H1 (cell line): Measurements from ENCODE around the gene EFEMP1. TPM values are rescaled to one million over a fixed set of nuclear protein-coding genes. Genes with fewer than 3 reads are reported as not detected.
"Not testable (repeated sequence)": the region's sequence is repeated elsewhere in the genome, so short reads cannot be mapped to it uniquely, and the experiment has no call there.

Experiments
- CTCF ChIA-PET: fragments of 300-600 bp; sonication (Branson Sonifier 250); formaldehyde crosslinking; loops from one replicate; lab custom pipeline; 2021; ENCODE audit not compliant: partially characterized antibody; lab: Charles Lee
- POLR2A ChIA-PET: fragments of 300-600 bp; sonication (Branson Sonifier 250); formaldehyde crosslinking; loops from one replicate; lab custom pipeline; 2021; ENCODE audit warnings: inconsistent platforms; ENCODE audit not compliant: partially characterized antibody; lab: Charles Lee
- DNase-seq, 2 experiments: peaks; one replicate each; pipeline versions ENCODE4 v3.0.0 to v3.0.0-alpha.2; 2010 to 2022; ENCODE audit warnings: low spot score in 2 of 2, low read depth in 1 of 2, mixed read lengths in 1 of 2
- FAIRE-seq: peaks from 2 replicates; lab custom pipeline; 2011; peaks lifted over from hg19 to GRCh38; lab: Jason Lieb, UNC
- H2AFZ ChIP-seq: 2 replicates; pipeline ENCODE4 v1.8.1; 2012; ENCODE audit warnings: low read length, inconsistent platforms
- H2AK5ac ChIP-seq: 2 replicates; pipeline ENCODE4 v1.6.1; 2013; ENCODE audit warnings: low read depth, low read length
- H2BK120ac ChIP-seq: replicated peaks from 2 replicates; pipeline ENCODE3; 2013; ENCODE audit warnings: low read depth, low read length, inconsistent platforms
- H2BK12ac ChIP-seq: 2 replicates; pipeline ENCODE4 v1.6.1; 2013; ENCODE audit warnings: low read depth, low read length
- H2BK15ac ChIP-seq: 2 replicates; pipeline ENCODE4 v1.6.1; 2013; ENCODE audit warnings: low read length
- H2BK20ac ChIP-seq: 2 replicates; pipeline ENCODE4 v1.6.1; 2013; ENCODE audit warnings: low read length
- H2BK5ac ChIP-seq: 2 replicates; pipeline ENCODE4 v1.6.1; 2013; ENCODE audit warnings: low read depth, low read length
- H3K14ac ChIP-seq: 2 replicates; pipeline ENCODE4 v1.6.1; 2013; ENCODE audit warnings: inconsistent platforms; ENCODE audit not compliant: insufficient read length
- H3K18ac ChIP-seq: 2 replicates; pipeline ENCODE4 v1.6.1; 2013; ENCODE audit warnings: low read length; ENCODE audit errors: extremely low read depth
- H3K23ac ChIP-seq: 2 replicates; pipeline ENCODE4 v1.6.1; 2013; ENCODE audit warnings: inconsistent platforms; ENCODE audit not compliant: insufficient read length
- H3K23me2 ChIP-seq: 2 replicates; pipeline ENCODE4 v1.6.1; 2013; ENCODE audit warnings: low read depth, low read length
- H3K27ac ChIP-seq: 2 replicates; pipeline ENCODE4 v1.6.1; 2011; ENCODE audit warnings: low read depth, low read length, inconsistent platforms
- H3K27me3 ChIP-seq, 4 experiments: replicated peaks in 1 of 4; 1 replicate in 1 of 4; 2 replicates in 3 of 4; pipeline versions ENCODE4 v1.6.1 to v1.8.1; 2011 to 2013; ENCODE audit warnings: low read length in 3 of 4, mild to moderate bottlenecking in 3 of 4, inconsistent platforms in 2 of 4, mixed read lengths in 2 of 4, moderate library complexity in 1 of 4; ENCODE audit not compliant: control insufficient read depth in 3 of 4, insufficient read depth in 3 of 4; ENCODE audit errors: extremely low read depth in 1 of 4
- H3K36me3 ChIP-seq, 4 experiments: 2 replicates each; pipeline versions ENCODE4 v1.6.1 to v1.8.1; 2011 to 2013; ENCODE audit warnings: mild to moderate bottlenecking in 4 of 4, low read length in 3 of 4, moderate library complexity in 2 of 4, control low read depth in 1 of 4, inconsistent platforms in 1 of 4; ENCODE audit not compliant: insufficient read depth in 4 of 4, control insufficient read depth in 2 of 4
- H3K4ac ChIP-seq: replicated peaks from 2 replicates; pipeline ENCODE3; 2013; ENCODE audit warnings: low read length, low read depth, mixed read lengths, inconsistent platforms; ENCODE audit not compliant: insufficient read length
- H3K4me1 ChIP-seq, 4 experiments: replicated peaks in 1 of 4; 1 replicate in 1 of 4; 2 replicates in 3 of 4; pipeline versions ENCODE4 v1.6.1 to v1.8.1; 2011 to 2013; ENCODE audit warnings: low read length in 3 of 4, inconsistent platforms in 2 of 4, mixed read lengths in 1 of 4; ENCODE audit not compliant: insufficient read depth in 4 of 4, control insufficient read depth in 3 of 4
- H3K4me2 ChIP-seq, 2 experiments: 2 replicates each; pipeline versions ENCODE4 v1.6.1 to v1.8.1; 2011 to 2013; ENCODE audit warnings: low read depth in 2 of 2, low read length in 2 of 2, control low read depth in 1 of 2, inconsistent platforms in 1 of 2, mild to moderate bottlenecking in 1 of 2; ENCODE audit not compliant: insufficient read depth in 1 of 2
- H3K4me3 ChIP-seq, 4 experiments: fragments of 200-600, 300-600 bp in 1 of 4; sonication (generic), shearing (Covaris generic), sonication (Bioruptor Twin) in 1 of 4; 2 replicates each; pipeline versions ENCODE4 v1.5.1 to v1.8.1; 2011 to 2016; ENCODE audit warnings: low read length in 4 of 4, low read depth in 3 of 4, control low read depth in 2 of 4, inconsistent platforms in 2 of 4, mild to moderate bottlenecking in 2 of 4, mixed read lengths in 1 of 4, moderate library complexity in 1 of 4; ENCODE audit not compliant: insufficient read depth in 2 of 4; ENCODE audit errors: extremely low read depth in 1 of 4
- H3K56ac ChIP-seq: replicated peaks from 2 replicates; pipeline ENCODE3; 2013; ENCODE audit warnings: low read depth, mild to moderate bottlenecking, mixed read lengths, low read length, inconsistent platforms; ENCODE audit not compliant: insufficient read length
- H3K79me1 ChIP-seq: 2 replicates; pipeline ENCODE4 v1.6.1; 2013; ENCODE audit warnings: low read depth, low read length, control low read depth
- H3K79me2 ChIP-seq, 2 experiments: 2 replicates each; pipeline versions ENCODE4 v1.6.1 to v1.8.1; 2012 to 2013; ENCODE audit warnings: low read length in 2 of 2, mild to moderate bottlenecking in 2 of 2, inconsistent platforms in 1 of 2; ENCODE audit not compliant: insufficient read depth in 2 of 2, control insufficient read depth in 1 of 2
- H3K9ac ChIP-seq, 4 experiments: replicated peaks in 1 of 4; 1 replicate in 1 of 4; 2 replicates in 3 of 4; pipeline versions ENCODE4 v1.6.1 to v1.8.1; 2011 to 2013; ENCODE audit warnings: low read depth in 3 of 4, low read length in 3 of 4, control low read depth in 2 of 4, mild to moderate bottlenecking in 2 of 4, moderate library complexity in 2 of 4, inconsistent platforms in 1 of 4; ENCODE audit errors: extremely low read depth in 1 of 4
- H3K9me3 ChIP-seq, 2 experiments: 2 replicates each; pipeline versions ENCODE4 v1.6.1 to v1.8.1; 2012 to 2013; ENCODE audit warnings: mild to moderate bottlenecking in 2 of 2, moderate library complexity in 2 of 2, control low read depth in 1 of 2, inconsistent platforms in 1 of 2, low read depth in 1 of 2, low read length in 1 of 2, mixed read lengths in 1 of 2; ENCODE audit not compliant: insufficient read depth in 2 of 2
- H4K20me1 ChIP-seq, 2 experiments: replicated peaks in 1 of 2; 2 replicates each; pipeline versions ENCODE3 to v1.8.1; 2011 to 2013; ENCODE audit warnings: inconsistent platforms in 2 of 2, low read length in 2 of 2, mild to moderate bottlenecking in 1 of 2; ENCODE audit not compliant: insufficient read depth in 2 of 2, control insufficient read depth in 1 of 2
- H4K5ac ChIP-seq: 2 replicates; pipeline ENCODE4 v1.6.1; 2013; ENCODE audit warnings: low read length, low read depth, mixed read lengths, inconsistent platforms; ENCODE audit not compliant: insufficient read length
- H4K8ac ChIP-seq: 2 replicates; pipeline ENCODE4 v1.8.0; 2013; ENCODE audit warnings: mild to moderate bottlenecking, moderate library complexity, low read length, inconsistent platforms; ENCODE audit not compliant: insufficient read depth; ENCODE audit errors: extremely low read depth
- H4K91ac ChIP-seq: replicated peaks from 2 replicates; pipeline ENCODE3; 2013; ENCODE audit warnings: low read length, mixed read lengths, inconsistent platforms; ENCODE audit not compliant: insufficient read length
- WGBS, 2 experiments: shearing (Covaris generic) in 1 of 2; methylation state at CpG; one replicate each; pipeline versions ENCODE4 v1.1.6 to v1.1.7; 2013 to 2015; ENCODE audit warnings: low lambda C conversion rate in 2 of 2, mixed read lengths in 2 of 2, inconsistent platforms in 1 of 2, low coverage in 1 of 2, missing lambda C conversion rate in 1 of 2; ENCODE audit not compliant: insufficient replicate concordance in 2 of 2, insufficient coverage in 1 of 2, insufficient read length in 1 of 2; ENCODE audit errors: extremely low coverage in 1 of 2, missing lambda C conversion rate in 1 of 2; 5-methylcytosine and 5-hydroxymethylcytosine counted together
- polyA plus RNA-seq, 7 experiments: library from polyadenylated mRNA; depleted of rRNA in 3 of 7; stranded (reverse) in 5 of 7; unstranded in 2 of 7; fragments of >200 nt in 5 of 7; fragments of 200-250 nt in 2 of 7; gene quantifications; 1 replicate in 5 of 7; 2 replicates in 1 of 7; 4 replicates in 1 of 7; pipeline versions ENCODE4 v1.2.1 to v1.2.3, GENCODE V29; 2011 to 2013; ENCODE audit warnings: missing spikeins in 2 of 7, mixed read lengths in 2 of 7
- total RNA-seq: library from RNA; stranded (reverse); fragmentation: NEBNext Ultra II Directional; extraction: Animal tissue kit (Norgen Biotek cat#: 25700); gene quantifications from 2 replicates; pipeline ENCODE4 v1.2.1, GENCODE V29; 2021

The EFEMP1 gene
- total and polyA plus RNA-seq, 2 of the 8 experiments (the other 6 are each of a cell fraction or from before 2014, with no cell fraction given) = 15.5 to 19.7 TPM

DNA sequence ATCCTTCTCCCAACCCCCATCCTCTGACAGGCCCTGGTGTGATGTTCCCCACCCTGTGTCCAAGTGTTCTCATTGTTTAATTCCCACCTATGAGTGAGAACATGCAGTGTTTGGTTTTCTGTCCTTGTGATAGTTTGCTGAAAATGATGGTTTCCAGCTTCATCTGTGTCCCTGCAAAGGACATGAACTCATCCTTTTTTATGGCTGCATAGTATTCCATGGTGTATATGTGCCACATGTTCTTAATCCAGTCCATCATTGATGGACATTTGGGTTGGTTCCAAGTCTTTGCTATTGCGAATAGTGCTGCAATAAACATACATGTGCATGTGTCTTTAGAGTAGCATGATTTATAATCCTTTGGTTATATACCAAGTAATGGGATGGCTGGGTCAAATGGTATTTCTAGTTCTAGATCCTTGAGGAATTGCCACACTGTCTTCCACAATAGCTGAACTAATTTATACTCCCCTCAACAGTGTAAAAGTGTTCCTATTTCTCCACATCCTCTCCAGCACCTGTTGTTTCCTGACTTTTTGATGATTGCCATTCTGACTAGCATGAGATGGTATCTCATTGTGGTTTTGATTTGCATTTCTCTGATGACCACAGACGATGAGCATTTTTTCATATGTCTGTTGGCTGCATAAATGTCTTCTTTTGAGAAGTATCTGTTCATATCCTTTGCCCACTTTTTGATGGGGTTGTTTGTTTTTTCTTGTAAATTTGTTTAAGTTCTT lies 91.7 kb downstream of the EFEMP1 start:
- not testable (repeated sequence) for H2BK12ac ChIP-seq, H4K91ac ChIP-seq

More for the DNA sequence above, 91.7 kb downstream of the EFEMP1 start:
- H3K4me3 ChIP-seq, H2BK15ac ChIP-seq, FAIRE-seq, H2BK5ac ChIP-seq, H4K8ac ChIP-seq, H3K79me1 ChIP-seq, H3K27me3 ChIP-seq, H3K23me2 ChIP-seq, H4K20me1 ChIP-seq, H2AFZ ChIP-seq, H3K27ac ChIP-seq, H4K5ac ChIP-seq, H3K9ac ChIP-seq, POLR2A ChIA-PET, H2AK5ac ChIP-seq, H3K4me1 ChIP-seq, H3K79me2 ChIP-seq, H3K36me3 ChIP-seq, H3K18ac ChIP-seq, H3K23ac ChIP-seq, H3K14ac ChIP-seq, DNase-seq, H2BK120ac ChIP-seq, H3K4ac ChIP-seq, H3K4me2 ChIP-seq, H3K56ac ChIP-seq, H3K9me3 ChIP-seq, H2BK20ac ChIP-seq: not testable (repeated sequence)
- CTCF ChIA-PET = interaction anchor here (1.0 kb wide), 1 partner anchor 50 kb away, joined by 3 read pairs; no protein-coding TSS in a partner anchor
- WGBS, 2 experiments = 93% methylated on average over 2 of the region's 2 CpGs; no CpG with 5 or more reads in 1 of the 2 experiments
